Choroid plexus epithelial cell (primary cell): ENCODE measurements around the gene CLMP.

Source experiments
- DNase-seq: peaks from one replicate; pipeline ENCODE4 v3.0.0-alpha.2; 2010; ENCODE audit warnings: low read depth
- H3K4me3 ChIP-seq: 2 replicates; pipeline ENCODE4 v1.5.1; 2011; ENCODE audit warnings: low read depth, mild to moderate bottlenecking, control low read depth, low read length, moderate library complexity
- CTCF ChIP-seq: conservative IDR thresholded peaks from 2 replicates; pipeline ENCODE4 v1.5.1; 2011; ENCODE audit warnings: low read depth, mild to moderate bottlenecking, control low read depth, inconsistent platforms, low read length, moderate library complexity

Gene CLMP

GRCh38 chr11:123054301-123055065 lies 140.6 kb downstream of the CLMP start:
- DNase-seq = peak; percentile 85
- no peak overlapping the region for H3K4me3 ChIP-seq
- TF ChIP-seq CTCF = peak; percentile 68

- no peak overlapping the region for H3K4me3 ChIP-seq
- DNase-seq = no peak
- TF ChIP-seq CTCF = no peak
Measured at GRCh38 chr11:123052901-123053721, 141.9 kb downstream of the CLMP start.

GRCh38 chr11:123051634-123052033 lies 143.4 kb downstream of the CLMP start:
- no peak for TF ChIP-seq CTCF
- no peak overlapping the region for H3K4me3 ChIP-seq
- no peak for DNase-seq

GRCh38 chr11:123051146-123051545 lies 143.9 kb downstream of the CLMP start:
- DNase-seq = no peak
- TF ChIP-seq CTCF = no peak
- H3K4me3 ChIP-seq = no peak overlapping the region

- no peak for TF ChIP-seq CTCF
- no peak for DNase-seq
- H3K4me3 ChIP-seq = no peak overlapping the region
Measured at GRCh38 chr11:123047947-123048293, 147.1 kb downstream of the CLMP start.

- H3K4me3 ChIP-seq = no peak overlapping the region
- no peak for TF ChIP-seq CTCF
- no peak for DNase-seq
Measured at GRCh38 chr11:123047266-123047946, 147.6 kb downstream of the CLMP start.
